ENCODE results near the gene KCNS1. TPM values are rescaled to one million over a fixed set of nuclear protein-coding genes. Genes with fewer than 3 reads are reported as not detected.
A peak's percentile ranks its signal among the peaks of the same experiment; 100 is the strongest.

Gene KCNS1
- total RNA-seq, 1 experiment from 2014 or later, result not detected

DNA sequence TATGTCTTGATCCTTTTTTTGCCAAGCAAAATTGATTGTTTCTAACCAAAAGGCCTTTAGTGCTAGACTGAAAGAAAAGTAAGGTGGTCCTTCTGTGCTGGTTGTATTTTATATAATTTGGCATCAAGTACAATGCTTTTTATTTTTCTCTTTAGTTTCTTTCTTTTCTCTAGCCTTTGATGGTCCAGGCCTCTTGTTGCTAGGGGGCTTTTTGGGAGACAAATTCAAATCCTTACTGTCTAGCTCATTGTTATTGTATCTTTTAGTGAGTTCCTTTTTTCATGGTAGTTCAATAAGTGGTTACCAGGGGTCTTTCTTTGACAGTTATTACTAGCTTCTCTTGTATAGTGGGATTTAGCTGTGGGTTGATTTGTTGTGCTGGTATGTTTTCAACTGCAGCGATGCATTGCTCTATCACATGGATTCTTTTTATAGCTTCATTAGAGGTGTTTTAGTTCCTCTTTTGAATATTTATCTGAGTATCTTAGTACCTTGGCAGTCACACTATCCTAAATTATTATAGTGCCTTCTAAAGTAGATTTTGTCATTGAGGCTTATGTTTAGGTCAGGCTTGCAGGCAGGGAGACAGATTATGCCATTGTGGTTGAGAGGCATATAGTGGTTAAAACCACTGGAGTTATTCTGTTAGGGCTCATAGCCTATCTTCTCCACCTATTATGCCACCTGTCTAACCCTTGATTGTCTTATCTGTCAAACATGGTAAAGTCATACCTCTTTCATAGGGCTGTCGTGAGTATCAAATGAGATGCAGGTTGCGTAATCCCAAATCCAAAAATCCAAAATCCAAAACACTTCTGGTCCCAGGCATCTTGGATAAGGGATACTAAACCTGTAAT is 49.5 kb downstream of the KCNS1 start:
- DNase-seq (ENCODE audit: low spot score), result no peak

DNA sequence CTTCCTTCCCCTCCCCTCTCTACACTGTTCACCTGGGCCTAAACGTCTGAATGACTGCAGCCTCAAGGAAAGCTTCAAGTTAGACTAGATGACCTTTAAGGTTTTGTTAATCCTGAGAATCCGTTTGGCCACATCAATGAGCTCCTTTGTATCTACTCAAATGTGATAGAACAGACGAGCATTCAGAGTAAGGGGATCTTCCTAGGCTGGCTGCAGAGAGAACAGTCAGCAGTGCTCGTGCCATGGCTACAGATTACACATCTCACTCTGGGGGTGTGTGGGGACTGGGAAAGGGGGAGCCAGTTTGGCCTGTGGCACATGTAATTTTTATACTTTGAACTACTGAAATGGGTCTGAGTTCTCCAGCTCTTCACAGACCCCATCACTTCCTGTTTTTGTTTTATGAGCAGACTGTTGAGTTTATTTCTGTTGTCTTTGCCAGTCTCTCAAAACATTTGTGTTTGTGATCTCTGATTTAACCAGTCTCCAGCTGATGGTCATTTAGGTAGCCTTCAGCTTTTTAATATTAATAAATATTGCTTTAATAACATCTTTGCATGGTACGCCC is 50.9 kb downstream of the KCNS1 start:
- no peak for DNase-seq (ENCODE audit: low spot score)

DNA sequence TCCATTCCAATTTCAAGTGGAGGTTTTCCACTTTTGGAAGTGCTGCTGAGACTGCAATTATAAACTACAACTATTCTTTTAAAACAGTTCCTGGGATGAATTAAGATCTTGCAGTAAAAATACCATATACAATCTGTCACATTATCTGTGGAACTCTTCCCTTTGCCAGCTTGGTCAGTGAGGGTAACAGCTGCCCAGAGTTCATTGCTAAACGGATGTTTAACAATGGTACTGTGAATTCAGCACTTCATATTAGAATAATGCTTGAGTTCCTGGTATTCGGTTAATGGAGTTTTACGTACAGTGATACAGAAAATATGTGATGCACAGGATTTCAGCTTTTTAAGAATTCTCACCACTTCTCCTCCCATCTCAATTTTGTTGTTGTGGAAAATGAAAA is 51.5 kb downstream of the KCNS1 start:
- no peak for DNase-seq (ENCODE audit: low spot score)

DNA sequence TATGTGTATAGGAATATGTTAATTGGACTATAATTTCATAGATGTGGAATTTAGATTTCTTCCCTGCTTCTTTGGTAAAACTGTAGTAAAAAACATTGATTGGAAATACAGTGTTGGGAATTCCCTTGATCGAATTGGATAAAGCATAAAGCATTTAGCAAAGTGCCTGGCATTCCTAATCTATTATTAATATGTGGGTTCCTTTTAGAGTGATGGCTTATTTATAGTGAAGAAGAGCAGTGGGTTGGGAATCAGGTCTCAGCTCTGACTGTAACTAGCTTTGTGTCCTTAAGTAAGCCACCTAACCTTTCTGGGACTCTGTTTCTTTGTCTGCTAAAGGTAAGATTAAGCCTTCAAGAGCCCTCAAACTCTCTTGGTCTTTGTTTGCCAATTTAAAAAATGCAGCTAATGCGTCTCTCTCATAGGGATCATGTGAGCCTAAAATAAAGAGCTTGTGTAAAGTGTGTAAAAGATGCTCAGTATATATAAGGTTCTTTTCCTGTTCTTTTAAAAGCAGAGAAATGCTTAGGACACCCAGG is 53.3 kb downstream of the KCNS1 start:
- no peak for DNase-seq (ENCODE audit: low spot score)

DNA sequence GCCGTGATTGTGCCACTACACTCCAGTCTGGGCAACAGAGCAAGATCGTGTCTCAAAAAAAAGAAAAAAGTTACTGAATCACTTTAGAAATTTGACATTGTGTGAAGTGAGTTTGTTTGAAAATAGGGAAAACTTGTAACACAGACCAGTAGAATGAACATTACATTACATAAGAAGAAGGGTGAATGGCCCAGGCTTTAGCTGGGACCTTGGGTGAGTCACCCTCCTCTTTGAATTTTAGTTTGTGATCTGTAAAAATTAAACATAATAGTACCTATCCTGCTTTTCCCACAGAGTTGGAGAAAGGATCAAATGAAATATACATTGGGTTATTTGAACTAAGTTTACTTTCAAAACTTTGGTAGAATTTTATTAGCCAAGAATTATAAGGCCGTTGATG is 56.3 kb downstream of the KCNS1 start:
- no peak for DNase-seq (ENCODE audit: low spot score)

DNA sequence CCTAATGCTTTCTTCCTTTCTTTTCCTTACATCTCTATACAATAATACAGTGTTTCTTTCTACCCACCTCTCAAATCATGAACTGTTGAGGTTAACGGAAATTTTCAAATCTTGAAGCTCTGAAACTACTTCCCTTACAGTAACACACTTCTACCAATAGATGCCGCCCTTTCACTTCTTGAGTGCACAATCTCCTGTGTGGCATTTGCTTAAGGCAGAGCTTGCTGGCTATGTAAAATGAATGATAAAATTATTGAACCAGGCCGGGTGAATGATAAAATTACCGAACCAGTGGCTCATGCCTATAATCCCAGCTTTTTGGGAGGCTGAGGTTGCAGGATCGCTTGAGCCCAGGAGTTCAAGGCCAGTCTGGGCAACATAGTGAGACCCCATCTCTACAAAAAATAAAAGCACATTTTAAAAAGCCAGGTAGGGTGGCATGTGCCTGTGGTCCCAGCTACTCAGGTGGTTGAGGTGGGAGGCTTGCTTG is 56.8 kb downstream of the KCNS1 start:
- DNase-seq (ENCODE audit: low spot score), result peak; percentile 73

DNA sequence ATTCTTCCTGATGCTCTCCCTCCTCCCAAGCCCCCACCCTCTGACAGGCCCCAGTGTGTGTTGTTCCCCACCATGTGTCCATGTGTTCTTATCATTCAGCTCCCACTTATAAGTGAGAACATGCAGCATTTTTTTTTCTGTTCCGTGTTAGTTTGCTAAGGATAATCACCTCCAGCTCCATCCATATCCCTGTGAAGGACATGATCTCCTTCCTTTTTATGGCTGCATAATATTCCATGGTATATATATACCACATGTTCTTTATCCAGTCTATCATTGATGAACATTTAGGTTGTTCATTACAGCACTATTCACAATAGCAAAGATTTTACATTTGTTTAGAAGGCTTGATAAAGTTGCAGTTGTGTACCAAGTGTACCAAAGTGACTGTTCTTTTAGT is 57.9 kb downstream of the KCNS1 start:
- DNase-seq (ENCODE audit: low spot score), result no peak

Other genes with a start within 250 kb of the KCNS1 start
- gene YWHAB, start 215.4 kb downstream of the KCNS1 start, total RNA-seq (2014; rRNA removed; shearing (Covaris generic)), result 51.6 and 73.7 TPM in 2 replicates
- gene PABPC1L, start 191.1 kb downstream of the KCNS1 start, total RNA-seq (2014; rRNA removed; shearing (Covaris generic)), result 1.4 and 3.5 TPM in 2 replicates
- 39.7 and 41.5 TPM in 2 replicates for gene TOMM34, start 140.7 kb downstream of the KCNS1 start, total RNA-seq (2014; rRNA removed; shearing (Covaris generic))
- 12.8 and 14.3 TPM in 2 replicates for gene STK4, start 134.6 kb downstream of the KCNS1 start, total RNA-seq (2014; rRNA removed; shearing (Covaris generic))
- not detected in 2 replicates for gene WFDC5, start 14.0 kb upstream of the KCNS1 start, total RNA-seq (2014; rRNA removed; shearing (Covaris generic))
- gene WFDC12, start 23.3 kb upstream of the KCNS1 start, total RNA-seq (2014; rRNA removed; shearing (Covaris generic)), result not detected in 2 replicates
- gene PI3, start 73.8 kb upstream of the KCNS1 start, total RNA-seq (2014; rRNA removed; shearing (Covaris generic)), result not detected in 2 replicates
- not detected in 2 replicates for gene SEMG1, start 105.9 kb upstream of the KCNS1 start, total RNA-seq (2014; rRNA removed; shearing (Covaris generic))
- gene SEMG2, start 120.2 kb upstream of the KCNS1 start, total RNA-seq (2014; rRNA removed; shearing (Covaris generic)), result not detected in 2 replicates
- gene SLPI, start 153.4 kb upstream of the KCNS1 start, total RNA-seq (2014; rRNA removed; shearing (Covaris generic)), result 79.8 and 84.9 TPM in 2 replicates
- gene RBPJL, start 205.7 kb upstream of the KCNS1 start, total RNA-seq (2014; rRNA removed; shearing (Covaris generic)), result not detected in 2 replicates
- not detected in 2 replicates for gene MATN4, start 207.2 kb upstream of the KCNS1 start, total RNA-seq (2014; rRNA removed; shearing (Covaris generic))
- gene SDC4, start 247.3 kb upstream of the KCNS1 start, total RNA-seq (2014; rRNA removed; shearing (Covaris generic)), result 88.3 and 88.4 TPM in 2 replicates